ENCODE measurements around the gene MRPS2.

DNA sequence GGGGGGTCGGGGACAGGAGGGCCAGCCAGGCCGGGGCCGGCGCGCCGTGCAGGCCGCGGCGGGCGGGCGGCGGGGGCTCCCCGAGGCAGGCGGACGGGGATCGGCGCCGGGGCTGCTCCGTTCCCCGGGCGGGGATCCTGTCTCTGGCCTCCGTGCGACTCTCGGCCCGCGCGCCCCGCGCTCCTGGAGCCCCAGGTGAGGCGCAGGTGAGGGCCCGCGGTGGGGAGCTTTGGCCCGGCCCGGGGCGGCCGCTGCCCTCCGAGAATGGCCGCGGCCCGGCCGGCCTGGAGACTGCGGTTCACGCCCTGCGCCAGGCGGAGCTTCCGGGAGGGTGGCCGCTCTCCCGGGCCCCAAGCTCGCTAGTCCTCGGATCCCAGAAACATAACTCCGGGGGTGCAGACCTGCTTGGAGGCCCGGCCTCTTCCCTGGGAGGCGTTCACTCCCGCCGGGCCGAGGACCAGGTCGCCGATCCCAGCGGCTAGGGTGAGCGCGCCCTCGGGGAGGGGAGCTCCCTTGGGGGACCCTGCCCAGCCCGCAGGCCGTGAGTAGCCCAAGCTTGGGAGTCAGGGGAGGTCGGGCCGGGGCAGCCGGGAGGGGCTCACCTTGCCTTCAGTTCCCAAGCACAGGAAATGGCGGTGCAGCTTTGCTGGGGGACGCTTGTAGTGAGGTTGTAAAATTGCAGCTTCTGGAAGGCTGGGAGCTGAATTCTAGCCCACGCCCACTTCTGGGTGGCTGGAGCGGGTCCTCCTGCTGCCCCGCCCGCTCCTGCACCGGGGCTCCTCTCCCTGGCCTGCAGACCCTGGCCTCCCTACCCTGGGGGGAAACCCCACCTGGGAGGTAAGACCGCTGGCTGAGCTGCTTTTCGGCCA, 20.2 kb upstream of the MRPS2 start:
- TF ChIP-seq CREB1 (CRISPR knock-in tag; IDR thresholded peaks at IDR 0.05): no peak
- TF ChIP-seq, protein P1, sequence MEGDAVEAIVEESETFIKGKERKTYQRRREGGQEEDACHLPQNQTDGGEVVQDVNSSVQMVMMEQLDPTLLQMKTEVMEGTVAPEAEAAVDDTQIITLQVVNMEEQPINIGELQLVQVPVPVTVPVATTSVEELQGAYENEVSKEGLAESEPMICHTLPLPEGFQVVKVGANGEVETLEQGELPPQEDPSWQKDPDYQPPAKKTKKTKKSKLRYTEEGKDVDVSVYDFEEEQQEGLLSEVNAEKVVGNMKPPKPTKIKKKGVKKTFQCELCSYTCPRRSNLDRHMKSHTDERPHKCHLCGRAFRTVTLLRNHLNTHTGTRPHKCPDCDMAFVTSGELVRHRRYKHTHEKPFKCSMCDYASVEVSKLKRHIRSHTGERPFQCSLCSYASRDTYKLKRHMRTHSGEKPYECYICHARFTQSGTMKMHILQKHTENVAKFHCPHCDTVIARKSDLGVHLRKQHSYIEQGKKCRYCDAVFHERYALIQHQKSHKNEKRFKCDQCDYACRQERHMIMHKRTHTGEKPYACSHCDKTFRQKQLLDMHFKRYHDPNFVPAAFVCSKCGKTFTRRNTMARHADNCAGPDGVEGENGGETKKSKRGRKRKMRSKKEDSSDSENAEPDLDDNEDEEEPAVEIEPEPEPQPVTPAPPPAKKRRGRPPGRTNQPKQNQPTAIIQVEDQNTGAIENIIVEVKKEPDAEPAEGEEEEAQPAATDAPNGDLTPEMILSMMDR (IDR thresholded peaks at IDR 0.05): no peak
- TF ChIP-seq, protein P2, sequence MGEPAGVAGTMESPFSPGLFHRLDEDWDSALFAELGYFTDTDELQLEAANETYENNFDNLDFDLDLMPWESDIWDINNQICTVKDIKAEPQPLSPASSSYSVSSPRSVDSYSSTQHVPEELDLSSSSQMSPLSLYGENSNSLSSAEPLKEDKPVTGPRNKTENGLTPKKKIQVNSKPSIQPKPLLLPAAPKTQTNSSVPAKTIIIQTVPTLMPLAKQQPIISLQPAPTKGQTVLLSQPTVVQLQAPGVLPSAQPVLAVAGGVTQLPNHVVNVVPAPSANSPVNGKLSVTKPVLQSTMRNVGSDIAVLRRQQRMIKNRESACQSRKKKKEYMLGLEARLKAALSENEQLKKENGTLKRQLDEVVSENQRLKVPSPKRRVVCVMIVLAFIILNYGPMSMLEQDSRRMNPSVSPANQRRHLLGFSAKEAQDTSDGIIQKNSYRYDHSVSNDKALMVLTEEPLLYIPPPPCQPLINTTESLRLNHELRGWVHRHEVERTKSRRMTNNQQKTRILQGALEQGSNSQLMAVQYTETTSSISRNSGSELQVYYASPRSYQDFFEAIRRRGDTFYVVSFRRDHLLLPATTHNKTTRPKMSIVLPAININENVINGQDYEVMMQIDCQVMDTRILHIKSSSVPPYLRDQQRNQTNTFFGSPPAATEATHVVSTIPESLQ (CRISPR knock-in tag; IDR thresholded peaks at IDR 0.05): no peak
- no peak for TF ChIP-seq CREM (CRISPR knock-in tag; IDR thresholded peaks at IDR 0.05)
- TF ChIP-seq TEAD4 (CRISPR knock-in tag; IDR thresholded peaks at IDR 0.05): no peak
- no peak for TF ChIP-seq ESRRA (CRISPR knock-in tag; IDR thresholded peaks at IDR 0.05; ENCODE audit: borderline replicate concordance)

All from WTC11 (cell line).